ENCODE results near the gene TENM3.

Gene TENM3

DNA sequence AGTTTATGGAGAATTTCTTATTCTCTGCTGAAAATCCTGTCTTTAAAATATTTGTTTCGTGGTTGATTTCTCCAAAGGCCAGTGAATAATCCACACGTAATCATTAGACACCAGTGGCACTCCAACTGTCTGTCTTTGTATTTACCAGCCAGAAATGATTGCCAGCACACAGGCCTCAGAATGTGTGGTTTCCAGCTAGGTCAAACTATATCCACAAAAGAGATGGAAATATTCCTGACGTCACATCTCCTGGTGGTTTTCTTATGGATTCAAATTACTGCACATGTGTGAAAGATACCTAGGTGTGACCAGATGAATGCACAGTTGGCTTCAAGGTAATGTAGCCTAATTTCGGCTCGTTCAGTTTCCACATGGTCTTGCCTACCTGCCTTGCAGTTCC is 27.2 kb upstream of the TENM3 start:
- no peak overlapping the region for H3K4me3 ChIP-seq (ENCODE audit: low read depth, low read length)
- TF ChIP-seq, protein P1, sequence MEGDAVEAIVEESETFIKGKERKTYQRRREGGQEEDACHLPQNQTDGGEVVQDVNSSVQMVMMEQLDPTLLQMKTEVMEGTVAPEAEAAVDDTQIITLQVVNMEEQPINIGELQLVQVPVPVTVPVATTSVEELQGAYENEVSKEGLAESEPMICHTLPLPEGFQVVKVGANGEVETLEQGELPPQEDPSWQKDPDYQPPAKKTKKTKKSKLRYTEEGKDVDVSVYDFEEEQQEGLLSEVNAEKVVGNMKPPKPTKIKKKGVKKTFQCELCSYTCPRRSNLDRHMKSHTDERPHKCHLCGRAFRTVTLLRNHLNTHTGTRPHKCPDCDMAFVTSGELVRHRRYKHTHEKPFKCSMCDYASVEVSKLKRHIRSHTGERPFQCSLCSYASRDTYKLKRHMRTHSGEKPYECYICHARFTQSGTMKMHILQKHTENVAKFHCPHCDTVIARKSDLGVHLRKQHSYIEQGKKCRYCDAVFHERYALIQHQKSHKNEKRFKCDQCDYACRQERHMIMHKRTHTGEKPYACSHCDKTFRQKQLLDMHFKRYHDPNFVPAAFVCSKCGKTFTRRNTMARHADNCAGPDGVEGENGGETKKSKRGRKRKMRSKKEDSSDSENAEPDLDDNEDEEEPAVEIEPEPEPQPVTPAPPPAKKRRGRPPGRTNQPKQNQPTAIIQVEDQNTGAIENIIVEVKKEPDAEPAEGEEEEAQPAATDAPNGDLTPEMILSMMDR (IDR thresholded peaks at IDR 0.05; ENCODE audit: low read depth, low read length): no peak

DNA sequence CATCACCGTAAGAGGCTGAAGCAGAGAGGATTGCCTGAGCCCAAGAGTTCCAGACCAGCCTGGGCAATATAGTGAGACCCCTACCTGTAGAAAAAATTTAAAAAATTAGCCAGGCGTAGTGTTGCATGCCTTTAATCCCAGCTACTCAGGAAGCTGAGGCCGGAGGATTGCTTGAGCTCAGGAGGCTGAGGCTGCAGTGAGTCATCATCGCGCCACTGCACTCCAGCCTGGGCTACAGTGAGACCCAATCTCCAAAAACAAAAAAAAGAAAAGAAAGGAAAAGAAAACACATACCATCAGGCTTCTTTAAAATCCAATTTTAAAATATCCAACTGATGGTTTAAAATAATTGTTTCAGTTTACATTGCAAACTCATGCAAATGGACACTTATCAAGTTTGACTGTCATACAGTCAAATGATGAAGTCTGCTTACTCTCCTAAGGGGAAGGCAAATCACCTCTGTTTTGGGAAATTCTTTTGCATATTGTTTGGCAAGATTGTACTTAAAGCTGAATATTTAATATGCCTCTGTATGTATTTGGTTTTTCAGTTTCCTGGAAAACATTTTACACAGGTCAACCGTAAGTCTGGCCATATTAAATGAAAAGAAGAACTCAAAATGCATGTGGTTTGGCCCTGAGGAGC is 23.7 kb upstream of the TENM3 start:
- no peak overlapping the region for H3K4me3 ChIP-seq (ENCODE audit: low read depth, low read length)
- TF ChIP-seq, protein P1 (IDR thresholded peaks at IDR 0.05; ENCODE audit: low read depth, low read length): no peak

DNA sequence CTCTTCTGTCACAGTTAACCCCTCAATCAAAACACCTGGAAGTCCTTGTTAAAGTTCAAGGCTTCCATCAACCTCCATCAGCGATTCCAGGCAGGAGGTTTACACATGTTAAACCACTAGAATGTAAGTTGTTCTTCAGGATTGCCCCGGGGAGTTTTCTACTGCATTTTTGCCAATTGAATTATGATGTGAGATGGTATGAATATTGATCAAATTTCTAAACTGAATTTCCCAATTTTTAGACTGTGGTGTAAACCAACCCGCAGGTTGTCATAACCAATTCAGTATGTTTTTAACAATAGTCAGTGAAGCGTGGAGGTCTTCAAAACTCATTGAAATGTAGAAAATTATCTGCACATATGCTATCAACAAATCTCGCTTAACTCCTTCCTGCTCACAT is 21.2 kb upstream of the TENM3 start:
- H3K4me3 ChIP-seq (ENCODE audit: low read depth, low read length): no peak overlapping the region
- TF ChIP-seq, protein P1 (IDR thresholded peaks at IDR 0.05; ENCODE audit: low read depth, low read length): no peak

DNA sequence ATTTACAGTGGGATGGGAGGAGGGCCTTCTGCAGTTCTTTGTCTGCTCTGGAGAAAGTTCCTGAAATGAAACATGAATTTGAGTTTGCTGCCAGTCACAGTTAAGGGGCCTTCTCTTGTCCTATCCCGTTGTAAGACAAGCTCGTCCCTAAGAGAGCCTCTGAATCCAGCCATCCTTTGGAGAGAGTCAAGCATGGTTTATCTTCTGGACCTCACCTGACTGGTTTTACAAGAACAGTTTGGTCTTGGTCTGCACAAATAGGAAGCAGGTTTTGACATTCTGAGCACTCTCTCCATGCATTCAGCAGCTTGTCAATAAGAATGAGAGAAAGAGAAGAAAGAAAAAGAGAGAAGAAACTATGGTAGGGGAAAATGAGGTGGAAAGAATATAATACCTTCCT is 20.4 kb upstream of the TENM3 start:
- H3K4me3 ChIP-seq (ENCODE audit: low read depth, low read length): no peak overlapping the region
- TF ChIP-seq, protein P1 (IDR thresholded peaks at IDR 0.05; ENCODE audit: low read depth, low read length): no peak

DNA sequence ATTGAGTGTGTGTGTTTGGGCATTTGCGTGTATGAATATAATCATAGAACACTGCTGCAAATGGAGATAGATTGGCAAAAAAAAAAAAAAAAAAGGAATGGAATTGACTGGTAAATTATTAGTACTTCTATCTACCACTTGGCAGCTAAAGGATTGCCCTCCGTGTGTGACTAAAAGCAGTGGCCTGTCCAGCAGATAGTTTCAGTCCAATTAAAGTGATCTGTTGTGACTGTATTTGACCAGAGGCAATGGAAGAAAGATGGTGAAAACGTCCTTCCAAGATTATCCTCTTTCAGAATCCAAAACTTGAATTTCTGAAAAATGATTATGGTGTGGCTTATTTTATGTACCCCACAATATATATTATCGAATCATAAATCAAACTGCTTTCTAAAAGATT is 19.5 kb upstream of the TENM3 start:
- TF ChIP-seq, protein P1 (IDR thresholded peaks at IDR 0.05; ENCODE audit: low read depth, low read length): no peak
- no peak overlapping the region for H3K4me3 ChIP-seq (ENCODE audit: low read depth, low read length)

DNA sequence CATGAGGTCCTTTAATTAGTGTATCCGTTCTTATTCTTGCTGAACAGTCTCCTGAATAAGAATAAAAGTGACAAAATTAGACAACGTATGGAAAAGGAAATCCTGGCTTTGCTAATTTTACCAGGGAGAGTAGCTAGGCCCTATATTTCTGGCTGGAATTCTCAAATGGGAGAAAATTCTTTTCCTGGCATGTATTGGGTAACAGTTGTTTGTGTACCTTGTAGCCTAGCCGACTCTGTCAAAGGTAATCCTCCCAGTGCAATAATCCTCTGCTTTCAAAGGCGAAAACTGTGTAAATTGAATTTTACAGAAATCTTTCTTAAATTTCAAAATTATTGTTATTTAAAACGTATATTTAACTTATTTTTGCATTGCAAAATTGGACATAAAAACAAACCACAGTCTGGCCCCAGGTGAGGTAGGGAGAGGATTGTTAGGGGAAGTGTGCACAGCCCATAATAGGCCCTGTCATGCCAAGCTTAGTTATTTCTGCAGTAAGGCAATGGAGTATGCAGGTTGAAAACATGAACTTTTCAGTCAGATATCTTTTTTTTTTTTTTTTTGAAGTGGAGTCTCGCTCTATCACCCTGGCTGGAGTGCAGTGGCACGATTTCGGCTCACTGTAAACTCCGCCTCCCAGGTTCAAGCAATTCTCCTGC is 18.9 kb upstream of the TENM3 start:
- no peak overlapping the region for H3K4me3 ChIP-seq (ENCODE audit: low read depth, low read length)
- TF ChIP-seq, protein P1 (IDR thresholded peaks at IDR 0.05; ENCODE audit: low read depth, low read length): no peak

DNA sequence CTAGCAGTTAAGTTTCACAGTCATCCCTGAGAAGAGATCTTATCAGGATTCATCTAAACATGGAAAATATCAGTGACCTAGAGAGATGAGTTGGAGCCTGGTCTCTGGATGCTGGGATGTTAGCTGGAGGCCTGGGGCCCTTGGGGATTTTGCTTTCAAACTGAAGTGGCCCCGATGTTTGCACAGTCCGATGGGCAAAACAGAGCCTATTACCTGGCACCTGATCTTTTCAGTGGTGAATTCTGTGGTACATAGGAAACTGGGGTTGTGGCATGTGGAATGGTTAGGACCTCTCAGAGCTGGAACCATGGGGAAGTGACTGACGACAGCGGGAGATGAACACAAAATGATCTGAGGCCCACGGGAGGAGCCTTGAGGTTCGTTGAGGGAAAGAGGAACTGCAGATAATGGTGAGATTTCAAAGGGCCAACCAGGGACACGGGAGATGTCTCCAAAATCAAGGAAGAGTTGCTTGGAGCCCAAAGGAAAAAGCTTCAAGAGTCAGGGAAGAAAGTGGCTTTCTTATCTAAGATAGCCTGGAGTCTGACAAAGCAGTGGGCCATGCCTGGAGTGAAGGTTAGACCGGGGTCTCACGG is 17.8 kb upstream of the TENM3 start:
- no peak overlapping the region for H3K4me3 ChIP-seq (ENCODE audit: low read depth, low read length)
- TF ChIP-seq, protein P1 (IDR thresholded peaks at IDR 0.05; ENCODE audit: low read depth, low read length): no peak
